HAP-1 (cell line): ENCODE data around the gene TEX52.

Experiments used
- DNase-seq, 2 experiments: peaks; one replicate each; pipeline ENCODE4 v3.0.0-alpha.2; 2016 to 2020; ENCODE audit warnings: low spot score in 2 of 2
- H3K27me3 ChIP-seq: fragments of 250-450 bp; sonication (Bioruptor Pico); 2 replicates; pipeline ENCODE4 v1.5.1; 2020; ENCODE audit warnings: low read depth, mild to moderate bottlenecking, moderate library complexity
- H3K36me3 ChIP-seq: fragments of 250-450 bp; sonication (Bioruptor Pico); replicated peaks from 2 replicates; pipeline ENCODE4 v1.5.1; 2020; ENCODE audit warnings: mild to moderate bottlenecking
- H3K4me1 ChIP-seq: fragments of 250-450 bp; sonication (Bioruptor Pico); 2 replicates; pipeline ENCODE4 v1.5.1; 2020; ENCODE audit warnings: mild to moderate bottlenecking
- H3K4me3 ChIP-seq: fragments of 250-450 bp; sonication (Bioruptor Pico); 2 replicates; pipeline ENCODE4 v1.5.1; 2020; ENCODE audit warnings: mild to moderate bottlenecking, moderate library complexity
- H3K9me3 ChIP-seq: fragments of 250-450 bp; sonication (Bioruptor Pico); 2 replicates; pipeline ENCODE4 v1.5.1; 2020; ENCODE audit warnings: mild to moderate bottlenecking, moderate library complexity
- in situ Hi-C: fragments of 300-500 bp; cut with MboI; formaldehyde crosslinking; loops from 3 replicates; pipeline ENCODE4 v1.14.3; 2020; ENCODE audit warnings: low sequenced_read_pairs, inconsistent platforms, mixed read lengths

TEX52 gene

DNA sequence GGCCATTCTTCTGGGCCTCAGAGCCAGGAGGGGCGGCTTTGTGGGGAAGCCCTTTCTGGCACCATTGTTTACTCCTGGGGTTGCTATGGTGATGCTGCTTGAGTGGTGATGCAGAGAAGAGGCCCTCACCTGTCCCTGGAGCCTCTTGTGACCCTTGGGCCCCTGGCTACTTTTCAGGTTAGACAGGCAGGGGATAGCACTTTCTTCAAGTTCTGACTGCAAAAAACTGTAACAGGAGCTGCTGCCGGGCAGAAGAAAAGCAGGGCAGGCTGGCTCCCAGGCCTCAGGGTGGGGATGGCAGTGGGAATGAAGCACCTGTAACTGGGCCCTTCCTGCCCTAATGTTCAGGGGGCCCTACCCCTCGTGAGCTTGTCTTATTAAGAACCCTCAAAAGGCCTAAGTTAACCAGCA lies at the start of gene TEX52:
Gene TEX52, minus strand, starts transcription at position 19 of the 411 bp plus-strand sequence. Its CDS starts 13 bp downstream, at position 6.
- Histone ChIP-seq H3K9me3 (no peaks in the 10 kb centered on the region), H3K36me3 (peaks cover 45% of the 10 kb centered on the region), H3K4me3 (no peak within 1 kb of the TSS), H3K4me1 (no peaks in the 10 kb centered on the region), H3K27me3 (no peaks in the 10 kb centered on the region)
- in situ Hi-C loops: no loop called here
- DNase-seq: peak in 1 of 2 experiments; percentile 34

GRCh38 chr12:2904260-2904659 lies 47.4 kb upstream of the TEX52 start:
- Histone ChIP-seq H3K27me3 (no peaks in the 10 kb centered on the region), H3K36me3 (no peaks in the 10 kb centered on the region), H3K4me3 (no peak overlapping the region), H3K9me3 (no peaks in the 10 kb centered on the region), H3K4me1 (peaks cover 8% of the 10 kb centered on the region)
- in situ Hi-C loops: no loop called here
- no peak for DNase-seq

DNA sequence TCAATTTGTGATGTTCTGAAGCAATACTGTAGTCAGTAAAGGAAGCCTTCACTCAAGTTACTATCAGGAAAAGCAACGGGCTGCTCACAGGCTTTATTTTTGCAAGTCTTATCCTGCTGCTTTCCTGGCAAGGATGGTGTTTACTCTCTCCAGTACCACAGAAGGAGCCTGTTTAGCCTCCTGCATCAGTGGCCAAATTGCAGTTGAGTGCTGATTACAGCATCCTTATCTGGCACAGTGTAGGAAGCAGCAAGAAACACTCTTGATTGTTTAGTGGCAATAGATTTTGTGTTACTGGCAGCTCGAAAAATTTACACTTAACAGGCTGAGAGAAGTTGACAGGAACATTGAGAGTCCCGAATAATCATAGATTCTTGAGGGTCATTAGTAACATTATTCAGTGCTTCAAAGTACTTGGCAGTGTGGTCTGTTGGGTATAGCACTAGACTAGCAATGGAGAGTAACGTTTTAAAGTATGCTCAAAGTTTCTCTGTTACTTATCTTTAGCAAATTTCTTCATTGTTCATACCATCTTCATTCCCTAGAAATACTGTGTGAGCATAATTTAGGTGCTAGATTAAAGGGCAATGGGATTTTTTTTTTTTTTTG lies 45.5 kb upstream of the TEX52 start:
- Histone ChIP-seq H3K9me3 (no peaks in the 10 kb centered on the region), H3K27me3 (no peaks in the 10 kb centered on the region), H3K36me3 (no peaks in the 10 kb centered on the region), H3K4me3 (no peak overlapping the region), H3K4me1 (peaks cover 8% of the 10 kb centered on the region)
- DNase-seq: no peak
- in situ Hi-C loops: no loop called here

DNA sequence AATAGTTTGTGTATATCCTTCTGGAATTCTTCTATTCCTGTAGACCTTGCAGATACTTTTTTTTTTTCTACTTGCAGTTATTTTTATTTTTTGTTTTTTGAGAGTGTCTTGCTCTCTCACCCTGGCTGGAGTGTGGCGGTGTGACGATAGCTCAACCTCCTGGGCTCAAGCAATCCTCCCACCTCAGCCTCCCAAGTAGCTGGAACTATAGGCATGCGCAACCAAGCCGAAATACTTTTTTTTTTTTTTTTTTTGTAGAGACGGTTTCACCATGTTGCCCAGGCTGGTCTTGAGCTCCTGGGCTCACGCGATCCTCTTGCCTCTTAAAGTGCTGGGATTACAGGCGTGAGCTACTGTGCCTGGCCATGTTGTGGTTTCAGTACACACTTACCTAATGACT lies 43.8 kb upstream of the TEX52 start:
- H3K4me1 ChIP-seq: peaks cover 8% of the 10 kb centered on the region
- H3K36me3 ChIP-seq: no peaks in the 10 kb centered on the region
- no peaks in the 10 kb centered on the region for H3K27me3 ChIP-seq
- no peak overlapping the region for H3K4me3 ChIP-seq
- in situ Hi-C loops: no loop called here
- DNase-seq: no peak
- no peaks in the 10 kb centered on the region for H3K9me3 ChIP-seq

- H3K4me1 ChIP-seq: peaks cover 16% of the 10 kb centered on the region
- H3K4me3 ChIP-seq: no peak overlapping the region
- no peaks in the 10 kb centered on the region for H3K9me3 ChIP-seq
- in situ Hi-C loops: no loop called here
- H3K36me3 ChIP-seq: no peaks in the 10 kb centered on the region
- no peaks in the 10 kb centered on the region for H3K27me3 ChIP-seq
- DNase-seq: no peak
These were observed 40.6 kb upstream of the TEX52 start for GRCh38 chr12:2897418-2897817.

DNA sequence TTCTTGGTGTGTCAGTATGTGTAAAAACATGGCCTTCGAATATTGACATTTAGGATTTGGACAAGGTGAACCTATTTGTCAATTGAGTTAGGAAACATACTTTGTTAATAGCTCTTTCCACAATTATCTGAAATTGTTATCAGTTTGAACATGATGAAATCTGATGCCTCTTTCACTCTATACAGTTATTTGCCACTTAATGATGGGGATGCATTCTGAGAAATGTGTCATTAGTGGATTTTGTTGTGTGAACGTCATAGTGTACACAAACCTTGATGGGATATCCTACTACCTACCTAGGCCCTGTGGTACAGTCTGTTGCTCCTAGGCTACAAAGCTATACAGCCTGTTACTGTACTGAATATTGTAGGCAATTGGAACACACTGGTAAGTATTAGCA lies 38.7 kb upstream of the TEX52 start:
- Histone ChIP-seq H3K36me3 (no peaks in the 10 kb centered on the region), H3K9me3 (no peaks in the 10 kb centered on the region), H3K4me3 (no peak overlapping the region), H3K27me3 (no peaks in the 10 kb centered on the region), H3K4me1 (peaks cover 13% of the 10 kb centered on the region)
- DNase-seq: no peak
- in situ Hi-C loops: no loop called here

- in situ Hi-C loops: no loop called here
- Histone ChIP-seq H3K4me1 (peaks cover 12% of the 10 kb centered on the region), H3K4me3 (no peak overlapping the region), H3K36me3 (no peaks in the 10 kb centered on the region), H3K9me3 (no peaks in the 10 kb centered on the region), H3K27me3 (no peaks in the 10 kb centered on the region)
- no peak for DNase-seq
These were observed 38.2 kb upstream of the TEX52 start for GRCh38 chr12:2895051-2895451.

- DNase-seq: no peak
- Histone ChIP-seq H3K4me3 (no peak overlapping the region), H3K27me3 (no peaks in the 10 kb centered on the region), H3K4me1 (peaks cover 12% of the 10 kb centered on the region), H3K36me3 (peaks cover 12% of the 10 kb centered on the region), H3K9me3 (no peaks in the 10 kb centered on the region)
- in situ Hi-C loops: no loop called here
These were observed 36.2 kb upstream of the TEX52 start for GRCh38 chr12:2893007-2893406.

- Histone ChIP-seq H3K4me3 (peak overlapping the region; percentile 73; the same call in 1 of the 2 replicates), H3K36me3 (peaks cover 13% of the 10 kb centered on the region), H3K27me3 (no peaks in the 10 kb centered on the region), H3K9me3 (no peaks in the 10 kb centered on the region), H3K4me1 (peaks cover 12% of the 10 kb centered on the region)
- in situ Hi-C loops: no loop called here
- no peak for DNase-seq
These were observed 35.4 kb upstream of the TEX52 start for GRCh38 chr12:2892246-2892645.

DNA sequence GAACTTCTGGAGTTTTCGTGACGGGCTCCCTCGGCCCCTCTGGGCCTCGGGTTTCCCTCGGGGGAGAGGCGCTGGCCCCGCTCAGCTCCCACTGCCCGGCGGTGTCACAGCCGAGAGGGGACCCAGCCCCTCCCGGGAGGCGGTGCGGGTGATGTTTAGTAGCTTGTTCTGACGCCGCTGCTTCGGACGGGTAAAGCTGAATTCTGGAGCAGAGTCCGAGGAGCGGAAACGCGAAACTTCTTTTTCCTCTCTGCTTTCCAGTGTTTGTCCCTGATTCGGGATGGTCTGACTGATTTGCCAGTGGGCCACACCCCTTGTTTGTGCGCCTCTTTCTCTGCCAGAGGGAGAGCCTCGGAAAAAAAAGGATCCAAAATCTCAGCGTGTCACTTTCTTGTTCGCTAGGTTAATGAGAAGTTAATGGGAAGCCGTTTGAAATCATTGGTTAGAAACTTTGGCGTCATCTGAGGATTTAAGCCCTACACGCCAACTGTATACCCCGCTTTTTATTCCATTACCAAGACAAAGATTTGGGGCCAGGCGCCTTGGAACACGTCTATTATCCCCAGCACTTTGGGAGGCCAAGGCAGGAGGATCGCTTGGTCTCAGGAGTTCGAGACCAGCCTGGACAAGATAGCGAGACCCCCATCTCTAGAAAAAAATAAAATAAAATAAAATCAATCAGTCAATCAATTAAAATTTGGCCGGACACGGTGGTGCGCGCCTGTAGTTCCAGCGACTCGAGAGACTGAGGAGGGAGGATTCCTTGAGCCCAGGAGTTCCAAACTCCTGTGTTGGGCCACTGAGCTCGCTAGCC lies 34.6 kb upstream of the TEX52 start:
- H3K4me1 ChIP-seq: peaks cover 12% of the 10 kb centered on the region
- H3K36me3 ChIP-seq: peaks cover 20% of the 10 kb centered on the region
- no peaks in the 10 kb centered on the region for H3K9me3 ChIP-seq
- peak overlapping the region; percentile 73 for H3K4me3 ChIP-seq
- in situ Hi-C loops: no loop called here
- no peaks in the 10 kb centered on the region for H3K27me3 ChIP-seq
- peak; percentile 63 to 75 for DNase-seq

- in situ Hi-C loops: no loop called here
- Histone ChIP-seq H3K27me3 (no peaks in the 10 kb centered on the region), H3K4me1 (peaks cover 12% of the 10 kb centered on the region), H3K9me3 (no peaks in the 10 kb centered on the region), H3K36me3 (peaks cover 28% of the 10 kb centered on the region), H3K4me3 (peak within 1 kb of the TSS; percentile 73)
- DNase-seq: peak; percentile 97 to 99
These were observed 33.8 kb upstream of the TEX52 start, which contains the start of gene TULP3 for GRCh38 chr12:2890388-2891239. Gene TULP3 (plus strand): TSS chr12:2890891. CDS start chr12:2890948, 57 bp downstream.

DNA sequence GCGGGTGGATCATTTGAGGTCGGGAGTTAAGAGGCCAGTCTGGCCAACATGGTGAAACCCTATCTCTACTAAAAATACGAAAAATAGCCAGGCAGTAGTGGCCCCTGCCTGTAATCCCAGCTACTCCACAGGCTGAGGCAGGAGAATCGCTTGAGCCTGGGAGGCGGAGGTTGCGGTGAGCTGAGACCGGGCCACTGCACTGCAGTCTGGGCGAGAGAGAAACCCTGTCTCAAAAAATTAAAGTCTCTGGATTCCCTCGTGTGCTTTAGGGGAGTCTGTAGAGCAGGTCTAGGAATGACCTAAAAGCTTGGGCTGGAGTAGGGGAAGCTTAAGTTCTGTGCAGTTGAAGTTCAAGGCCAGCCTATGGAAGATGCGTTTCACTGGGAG lies 33.2 kb upstream of the TEX52 start:
- in situ Hi-C loops: no loop called here
- peaks cover 29% of the 10 kb centered on the region for H3K36me3 ChIP-seq
- no peaks in the 10 kb centered on the region for H3K9me3 ChIP-seq
- H3K4me1 ChIP-seq: peaks cover 10% of the 10 kb centered on the region
- no peak for DNase-seq
- peak overlapping the region; percentile 73 for H3K4me3 ChIP-seq
- no peaks in the 10 kb centered on the region for H3K27me3 ChIP-seq

DNA sequence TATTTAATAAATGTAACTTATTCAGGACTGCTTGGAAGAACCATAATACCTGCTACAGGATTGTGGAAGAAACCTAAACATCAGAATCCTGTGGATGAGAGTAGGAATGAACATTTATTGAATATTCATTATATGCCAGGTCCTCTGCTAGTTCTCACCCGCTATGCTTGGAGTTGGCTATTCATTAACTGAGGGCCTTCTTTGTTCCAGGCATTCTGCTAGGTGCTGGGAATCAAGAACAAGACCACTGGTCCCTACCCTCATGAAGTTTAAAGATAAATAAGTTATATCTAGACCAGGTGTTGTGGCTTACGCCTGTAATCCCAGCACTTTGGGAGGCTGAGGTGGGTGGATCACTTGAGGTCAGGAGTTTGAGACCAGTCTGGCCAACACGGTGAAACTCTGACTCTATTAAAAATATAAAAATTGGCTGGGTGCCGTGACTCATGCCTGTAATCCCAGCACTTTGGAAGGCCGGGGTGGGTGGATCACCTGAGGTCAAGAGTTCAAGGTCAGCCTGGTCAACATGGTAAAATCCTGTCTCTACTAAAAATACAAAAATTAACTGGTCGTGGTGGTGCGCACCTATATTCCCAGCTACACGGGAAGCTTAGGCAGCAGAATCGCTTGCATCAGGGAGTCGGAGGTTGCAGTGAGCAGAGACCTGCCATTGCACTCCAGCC lies 30.1 kb upstream of the TEX52 start:
- in situ Hi-C loops: loop anchor here (5.0 kb wide), 1 partner anchor 70 kb away; the partner anchor contains the start of gene TEAD4
- H3K9me3 ChIP-seq: no peaks in the 10 kb centered on the region
- H3K4me1 ChIP-seq: peaks cover 4% of the 10 kb centered on the region; the same call in 1 of the 2 replicates
- no peak overlapping the region for H3K4me3 ChIP-seq
- H3K36me3 ChIP-seq: peaks cover 29% of the 10 kb centered on the region
- no peaks in the 10 kb centered on the region for H3K27me3 ChIP-seq
- DNase-seq: no peak
